Activated CD8-positive, alpha-beta T cell treated with anti-CD3 and anti-CD28 coated beads for 36 hours (primary cell): ENCODE results near the gene DNMT3L. TPM values are rescaled to one million over a fixed set of nuclear protein-coding genes. Genes with fewer than 3 reads are reported as not detected.
"Not testable (repeated sequence)": the region's sequence is repeated elsewhere in the genome, so short reads cannot be mapped to it uniquely, and the experiment has no call there.

Experiments
- ATAC-seq: fragments of 200-7000 bp; cut with Tn5 transposase; one replicate; pipeline ENCODE4 v1.10.0; 2021; ENCODE audit warnings: mild to moderate bottlenecking, moderate library complexity
- CTCF ChIA-PET: fragments of 350-600 bp; sonication (Branson Sonifier 250); formaldehyde crosslinking; loops from one replicate; lab custom pipeline; 2021; ENCODE audit warnings: antibody characterized with exemption; lab: Charles Lee
- POLR2A ChIA-PET: fragments of 350-600 bp; sonication (Branson Sonifier 250); formaldehyde crosslinking; loops from one replicate; lab custom pipeline; 2021; ENCODE audit warnings: antibody characterized with exemption; lab: Charles Lee
- DNase-seq: peaks from one replicate; pipeline ENCODE4 v3.0.0-alpha.2; 2020
- H3K27ac Mint-ChIP-seq: one replicate; pipeline ENCODE4 v1.8.0; 2021; ENCODE audit warnings: mild to moderate bottlenecking, mixed read lengths
- H3K27me3 Mint-ChIP-seq: one replicate; pipeline ENCODE4 v1.8.0; 2021; ENCODE audit warnings: mixed read lengths
- H3K36me3 Mint-ChIP-seq: one replicate; pipeline ENCODE4 v1.8.0; 2021; ENCODE audit warnings: low read depth, mixed read lengths
- H3K4me1 Mint-ChIP-seq: one replicate; pipeline ENCODE4 v1.8.0; 2021; ENCODE audit warnings: low read depth, mixed read lengths
- H3K4me3 Mint-ChIP-seq: one replicate; pipeline ENCODE4 v1.8.0; 2021; ENCODE audit warnings: mild to moderate bottlenecking, moderate library complexity, mixed read lengths
- H3K9me3 Mint-ChIP-seq: one replicate; pipeline ENCODE4 v1.8.0; 2021; ENCODE audit warnings: mixed read lengths
- intact Hi-C: fragments of 100-400 bp; cut with micrococcal nuclease; formaldehyde crosslinking; loops from one replicate; pipeline ENCODE4 v1.10.0; 2022
- total RNA-seq, 2 experiments: library from RNA; stranded (reverse); gene quantifications; one replicate each; pipeline ENCODE4 v1.2.3, GENCODE V29; 2021
- TF ChIP-seq, protein P1 (sequence below): fragments of 200-600 bp; IDR thresholded peaks from one replicate; pipeline ENCODE4 v1.8.0; 2022; ENCODE audit warnings: antibody characterized with exemption, mild to moderate bottlenecking

The DNMT3L gene
- total RNA-seq, 2 experiments from 2014 or later, result not detected

DNA sequence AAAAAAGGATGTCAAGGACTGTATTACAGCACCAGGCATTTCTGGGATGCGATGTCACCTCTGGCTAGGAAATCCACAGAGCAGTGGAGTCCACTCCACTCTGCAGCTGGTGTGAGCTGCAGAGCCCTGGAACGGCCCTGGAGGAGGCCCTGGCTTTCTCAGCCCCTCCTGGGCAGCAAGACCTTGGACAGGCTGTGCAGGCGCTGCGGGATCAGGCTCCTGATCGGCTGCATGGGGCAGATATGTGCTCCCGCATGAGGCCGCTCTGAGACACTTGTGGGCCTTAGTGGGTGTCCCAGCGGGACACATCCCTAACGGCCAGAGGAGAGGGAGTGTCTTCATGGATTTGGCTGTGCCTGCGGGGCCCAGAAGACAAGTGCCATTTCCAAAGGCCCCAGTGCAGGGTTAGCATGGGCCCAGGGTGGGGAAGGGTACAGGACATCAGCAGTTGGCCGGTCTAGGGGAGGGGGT, 6.2 kb downstream of the DNMT3L start:
- no peaks in the 10 kb centered on the region for H3K9me3 Mint-ChIP-seq

GRCh38 chr21:44253832-44254710, 7.6 kb downstream of the DNMT3L start:
- CTCF ChIA-PET, result interaction anchor here (1.8 kb wide), 1 partner anchor 41 kb away, joined by 4 read pairs; no protein-coding TSS in a partner anchor
- Mint-ChIP-seq H3K4me1 (no peaks in the 10 kb centered on the region), H3K9me3 (no peaks in the 10 kb centered on the region), H3K27ac (no peak overlapping the region), H3K36me3 (no peaks in the 10 kb centered on the region), H3K4me3 (no peak overlapping the region), H3K27me3 (no peaks in the 10 kb centered on the region)
- POLR2A ChIA-PET, result interaction anchor here (1.1 kb wide), 1 partner anchor 12 kb away, joined by 4 read pairs; no protein-coding TSS in a partner anchor
- intact Hi-C loops, result no loop called here
- TF ChIP-seq, protein P1, sequence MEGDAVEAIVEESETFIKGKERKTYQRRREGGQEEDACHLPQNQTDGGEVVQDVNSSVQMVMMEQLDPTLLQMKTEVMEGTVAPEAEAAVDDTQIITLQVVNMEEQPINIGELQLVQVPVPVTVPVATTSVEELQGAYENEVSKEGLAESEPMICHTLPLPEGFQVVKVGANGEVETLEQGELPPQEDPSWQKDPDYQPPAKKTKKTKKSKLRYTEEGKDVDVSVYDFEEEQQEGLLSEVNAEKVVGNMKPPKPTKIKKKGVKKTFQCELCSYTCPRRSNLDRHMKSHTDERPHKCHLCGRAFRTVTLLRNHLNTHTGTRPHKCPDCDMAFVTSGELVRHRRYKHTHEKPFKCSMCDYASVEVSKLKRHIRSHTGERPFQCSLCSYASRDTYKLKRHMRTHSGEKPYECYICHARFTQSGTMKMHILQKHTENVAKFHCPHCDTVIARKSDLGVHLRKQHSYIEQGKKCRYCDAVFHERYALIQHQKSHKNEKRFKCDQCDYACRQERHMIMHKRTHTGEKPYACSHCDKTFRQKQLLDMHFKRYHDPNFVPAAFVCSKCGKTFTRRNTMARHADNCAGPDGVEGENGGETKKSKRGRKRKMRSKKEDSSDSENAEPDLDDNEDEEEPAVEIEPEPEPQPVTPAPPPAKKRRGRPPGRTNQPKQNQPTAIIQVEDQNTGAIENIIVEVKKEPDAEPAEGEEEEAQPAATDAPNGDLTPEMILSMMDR, result no peak
- ATAC-seq (no peak), DNase-seq (no peak)

More for the DNA sequence above, 6.2 kb downstream of the DNMT3L start:
- Mint-ChIP-seq H3K27ac (no peak overlapping the region), H3K27me3 (no peaks in the 10 kb centered on the region), H3K4me3 (no peak overlapping the region), H3K4me1 (no peaks in the 10 kb centered on the region), H3K36me3 (no peaks in the 10 kb centered on the region)
- intact Hi-C loops, result no loop called here
- TF ChIP-seq, protein P1, result no peak
- DNase-seq (no peak), ATAC-seq (no peak)
- ChIA-PET POLR2A (no interaction called here), CTCF (no interaction called here)

DNA sequence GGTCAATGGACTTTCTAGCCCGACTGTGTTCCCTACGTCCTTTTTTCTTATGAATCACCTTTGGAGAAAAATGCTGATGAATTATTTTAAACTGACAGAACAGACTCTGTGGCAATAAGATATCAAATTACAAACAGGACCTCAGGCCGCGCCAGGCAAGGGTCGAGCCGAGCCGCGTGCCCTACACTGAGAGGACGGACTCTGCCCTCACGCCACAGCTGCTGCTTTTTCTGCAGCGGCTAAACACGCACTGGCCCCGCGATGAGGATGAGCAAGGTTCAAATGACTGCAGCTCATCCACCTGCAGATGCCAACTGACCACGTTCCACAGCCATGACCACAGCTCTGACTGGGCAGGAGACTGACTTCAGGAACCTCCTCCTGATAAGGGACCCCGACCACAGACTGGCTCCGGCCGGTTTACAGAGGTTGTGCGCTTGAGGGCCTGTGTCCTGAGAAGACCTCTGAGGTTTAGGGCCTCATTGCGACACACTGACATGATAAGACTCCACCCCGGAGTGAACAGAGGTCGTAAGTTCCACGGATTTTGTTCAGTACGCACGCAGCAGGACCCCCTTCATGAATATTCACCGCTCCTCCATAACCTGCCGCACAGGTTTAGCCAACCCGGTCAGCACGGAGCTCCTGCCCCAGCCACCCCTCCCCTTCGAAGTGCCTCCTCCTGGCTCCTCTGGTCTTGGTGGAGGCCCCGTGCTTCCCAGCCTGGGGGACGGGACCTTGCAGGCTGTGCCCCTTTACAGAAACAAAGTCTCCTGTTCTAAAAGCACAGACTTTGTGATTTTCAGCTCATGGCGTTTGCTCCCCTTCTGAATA, 12.3 kb downstream of the DNMT3L start:
- H3K27me3 Mint-ChIP-seq, H3K27ac Mint-ChIP-seq, H3K4me1 Mint-ChIP-seq, H3K4me3 Mint-ChIP-seq, DNase-seq, ATAC-seq, CTCF ChIA-PET, H3K36me3 Mint-ChIP-seq, POLR2A ChIA-PET, H3K9me3 Mint-ChIP-seq, intact Hi-C loops: not testable (repeated sequence)

- intact Hi-C loops, result not testable (repeated sequence)
Observed at GRCh38 chr21:44247904-44248303, 13.8 kb downstream of the DNMT3L start.

DNA sequence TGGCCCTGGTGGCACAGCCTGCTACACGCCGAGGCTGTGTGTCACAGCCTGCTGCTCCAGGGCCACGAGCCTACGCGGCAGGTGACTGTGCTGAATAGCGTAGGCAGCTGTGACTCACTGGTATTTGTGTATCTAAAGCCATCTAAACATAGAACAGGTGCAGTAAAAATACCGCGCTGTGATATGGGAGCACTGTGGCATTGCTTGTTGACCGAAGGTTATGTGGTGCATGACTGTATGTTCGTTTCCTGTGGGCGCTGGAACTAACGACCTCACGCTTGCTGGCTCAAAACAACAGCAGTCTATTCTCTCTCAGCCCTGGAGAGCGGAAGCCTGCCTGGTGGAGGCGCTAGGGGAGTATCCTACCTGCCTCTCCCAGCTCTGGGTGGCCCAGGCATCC, 17.7 kb downstream of the DNMT3L start:
- DNase-seq, POLR2A ChIA-PET, H3K9me3 Mint-ChIP-seq, H3K36me3 Mint-ChIP-seq, H3K4me3 Mint-ChIP-seq, H3K27ac Mint-ChIP-seq, CTCF ChIA-PET, intact Hi-C loops, H3K4me1 Mint-ChIP-seq, H3K27me3 Mint-ChIP-seq: not testable (repeated sequence)
- peak; percentile 78 for ATAC-seq

More at GRCh38 chr21:44247904-44248303, 13.8 kb downstream of the DNMT3L start:
- CTCF ChIA-PET, H3K36me3 Mint-ChIP-seq, POLR2A ChIA-PET, H3K27me3 Mint-ChIP-seq, H3K4me3 Mint-ChIP-seq, H3K9me3 Mint-ChIP-seq, ATAC-seq, H3K27ac Mint-ChIP-seq, H3K4me1 Mint-ChIP-seq, DNase-seq: not testable (repeated sequence)

GRCh38 chr21:44241281-44241680, 20.4 kb downstream of the DNMT3L start:
- POLR2A ChIA-PET, H3K9me3 Mint-ChIP-seq, H3K27me3 Mint-ChIP-seq, CTCF ChIA-PET, H3K4me3 Mint-ChIP-seq, H3K4me1 Mint-ChIP-seq, H3K27ac Mint-ChIP-seq, DNase-seq, intact Hi-C loops, H3K36me3 Mint-ChIP-seq: not testable (repeated sequence)
- ATAC-seq, result peak; percentile 60

DNA sequence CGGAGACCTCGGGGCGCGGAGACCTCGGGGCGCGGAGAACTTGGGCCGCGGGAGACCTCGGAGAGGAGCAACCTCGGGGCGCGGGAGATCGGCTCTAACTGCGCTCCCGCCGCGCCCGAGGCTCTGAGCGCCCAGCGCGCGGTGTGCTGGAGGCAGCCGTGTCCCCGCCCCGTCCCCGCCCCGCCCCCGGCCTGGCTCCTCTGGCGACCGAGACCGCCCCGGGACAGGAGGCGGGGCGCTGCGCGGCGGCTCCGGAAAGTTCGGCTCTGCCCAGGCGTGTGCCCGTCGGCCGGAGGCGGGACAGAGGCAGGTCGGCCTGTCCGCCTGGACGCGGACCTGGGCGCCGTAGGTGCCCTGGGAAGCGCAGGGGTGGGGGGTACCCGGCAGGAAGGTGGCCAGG, 20.9 kb downstream of the DNMT3L start, which contains the start of gene ICOSLG:
ICOSLG (minus strand) TSS at position 102 of the 400 bp plus-strand sequence. CDS start 126 bp downstream, outside the sequence.
- DNase-seq, H3K4me3 Mint-ChIP-seq, CTCF ChIA-PET, H3K27me3 Mint-ChIP-seq, H3K36me3 Mint-ChIP-seq, H3K9me3 Mint-ChIP-seq, intact Hi-C loops, H3K27ac Mint-ChIP-seq, H3K4me1 Mint-ChIP-seq, POLR2A ChIA-PET: not testable (repeated sequence)
- peak; percentile 54 for ATAC-seq

GRCh38 chr21:44240353-44240752, 21.3 kb downstream of the DNMT3L start:
- ATAC-seq, POLR2A ChIA-PET, H3K36me3 Mint-ChIP-seq, DNase-seq, H3K27ac Mint-ChIP-seq, H3K4me1 Mint-ChIP-seq, H3K27me3 Mint-ChIP-seq, CTCF ChIA-PET, H3K4me3 Mint-ChIP-seq, intact Hi-C loops, H3K9me3 Mint-ChIP-seq: not testable (repeated sequence)

- H3K27me3 Mint-ChIP-seq, CTCF ChIA-PET, POLR2A ChIA-PET, H3K9me3 Mint-ChIP-seq, H3K4me3 Mint-ChIP-seq, ATAC-seq, H3K36me3 Mint-ChIP-seq, H3K4me1 Mint-ChIP-seq, intact Hi-C loops, H3K27ac Mint-ChIP-seq, DNase-seq: not testable (repeated sequence)
Observed at GRCh38 chr21:44229561-44229960, 32.1 kb downstream of the DNMT3L start.
